CD4-positive, alpha-beta T cell treated with Interleukin-6 at 100 ng/mL for 8 hours (primary cell): ENCODE measurements around the gene LRRC61.
"Not testable (repeated sequence)": the region's sequence is repeated elsewhere in the genome, so short reads cannot be mapped to it uniquely, and the experiment has no call there.

ENCODE experiments used
- DNase-seq: peaks from one replicate; pipeline ENCODE4 v3.0.0-alpha.2; 2020; ENCODE audit warnings: mixed read lengths, low spot score

LRRC61 gene

GRCh38 chr7:150307904-150308303 lies 15.3 kb upstream of the LRRC61 start:
- no peak for DNase-seq

- no peak for DNase-seq
These were observed 14.6 kb upstream of the LRRC61 start for GRCh38 chr7:150308575-150308974.

- no peak for DNase-seq
These were observed 12.0 kb upstream of the LRRC61 start for GRCh38 chr7:150311146-150311545.

- no peak for DNase-seq
These were observed 11.4 kb upstream of the LRRC61 start for GRCh38 chr7:150311711-150312110.

GRCh38 chr7:150312649-150313366 lies 10.3 kb upstream of the LRRC61 start:
- not testable (repeated sequence) for DNase-seq

GRCh38 chr7:150313367-150313809 lies 9.8 kb upstream of the LRRC61 start:
- no peak for DNase-seq

GRCh38 chr7:150313870-150314269 lies 9.3 kb upstream of the LRRC61 start:
- no peak for DNase-seq

- no peak for DNase-seq
These were observed 8.4 kb upstream of the LRRC61 start for GRCh38 chr7:150314639-150315239.

GRCh38 chr7:150316987-150317386 lies 6.2 kb upstream of the LRRC61 start:
- not testable (repeated sequence) for DNase-seq

GRCh38 chr7:150317748-150318444 lies 5.3 kb upstream of the LRRC61 start:
- DNase-seq = no peak

GRCh38 chr7:150321788-150322113 lies 1.4 kb upstream of the LRRC61 start:
- DNase-seq = no peak

GRCh38 chr7:150322114-150322832 lies 882 bp upstream of the LRRC61 start:
- DNase-seq = peak; percentile 39

- no peak for DNase-seq
These were observed 672 bp downstream of the LRRC61 start for GRCh38 chr7:150323682-150324372.

- DNase-seq = no peak
These were observed 1.3 kb downstream of the LRRC61 start for GRCh38 chr7:150324373-150324961.

- no peak for DNase-seq
These were observed 2.0 kb downstream of the LRRC61 start for GRCh38 chr7:150325110-150325611.

- DNase-seq = no peak
These were observed 2.7 kb downstream of the LRRC61 start for GRCh38 chr7:150325901-150326300.

- no peak for DNase-seq
These were observed 3.6 kb downstream of the LRRC61 start for GRCh38 chr7:150326657-150327268.

GRCh38 chr7:150327308-150327707 lies 4.2 kb downstream of the LRRC61 start:
- DNase-seq = no peak

GRCh38 chr7:150329331-150330120 lies 6.4 kb downstream of the LRRC61 start:
- no peak for DNase-seq

GRCh38 chr7:150330211-150330885 lies 7.2 kb downstream of the LRRC61 start:
- no peak for DNase-seq
